Stomach (tissue), 9 donors: ENCODE measurements around the gene NADK. TPM values are rescaled to one million over a fixed set of nuclear protein-coding genes. Genes with fewer than 3 reads are reported as not detected.

Source experiments
- DNase-seq, 2 donors: peaks; one replicate each; pipeline versions ENCODE4 v3.0.0 to v3.0.0-alpha.2; 2013 to 2019
- H3K27ac ChIP-seq, 5 donors: fragments of 200-600 bp in 4 of 5; sonication (generic) in 4 of 5; one replicate each; pipeline ENCODE4 v1.5.1; 2013 to 2019; ENCODE audit warnings: mild to moderate bottlenecking in 1 of 5, moderate library complexity in 1 of 5
- H3K27me3 ChIP-seq, 3 donors: fragments of 200-600 bp; sonication (generic); one replicate each; pipeline ENCODE4 v1.5.1; 2017 to 2019; ENCODE audit warnings: mixed run types in 1 of 3
- H3K36me3 ChIP-seq, 4 donors: fragments of 200-600 bp; sonication (generic); 1 replicate in 3 of 4; 2 replicates in 1 of 4; pipeline ENCODE4 v1.5.1; 2016 to 2019
- H3K4me1 ChIP-seq, 4 donors: fragments of 200-600 bp; sonication (generic); one replicate each; pipeline ENCODE4 v1.5.1; 2016 to 2019
- H3K4me3 ChIP-seq, 4 donors: fragments of 200-600 bp; sonication (generic) in 3 of 4; one replicate each; pipeline ENCODE4 v1.5.1; 2016 to 2019; ENCODE audit warnings: mild to moderate bottlenecking in 1 of 4
- H3K9me3 ChIP-seq, 4 donors: fragments of 200-600 bp; sonication (generic); one replicate each; pipeline ENCODE4 v1.5.1; 2016 to 2019
- CTCF ChIP-seq, 7 experiments: fragments of 450-650 bp in 4 of 7; fragments of 200-600 bp in 3 of 7; sonication (generic) in 3 of 7; IDR thresholded peaks; one replicate each; pipeline ENCODE4 v1.5.1; 2016 to 2019; ENCODE audit warnings: antibody characterized with exemption in 7 of 7, control low read depth in 2 of 7, mild to moderate bottlenecking in 1 of 7
- EP300 ChIP-seq: sonication (generic); formaldehyde crosslinking; IDR thresholded peaks from one replicate; pipeline ENCODE4 v1.6.1; 2017; ENCODE audit warnings: antibody characterized with exemption
- POLR2A ChIP-seq, 4 donors: fragments of 450-650 bp; IDR thresholded peaks; one replicate each; pipeline ENCODE4 v1.6.1; 2016; ENCODE audit warnings: antibody characterized with exemption in 4 of 4, control low read depth in 2 of 4, mild to moderate bottlenecking in 1 of 4, moderate library complexity in 1 of 4
- POLR2AphosphoS5 ChIP-seq, 3 donors: sonication (generic); formaldehyde crosslinking; IDR thresholded peaks; one replicate each; pipeline ENCODE4 v1.6.1; 2016; ENCODE audit warnings: antibody characterized with exemption in 3 of 3
- WGBS, 5 donors: extraction: QIAGEN DNeasy Blood & Tissue Kit in 3 of 5; methylation state at CpG; one replicate each; pipeline versions ENCODE4 v1.1.5 to v1.1.7; 2013 to 2018; 5-methylcytosine and 5-hydroxymethylcytosine counted together
- intact Hi-C: fragments of 100-400 bp; cut with DNase I; formaldehyde crosslinking; loops from one replicate; pipeline ENCODE4 v1.15.1; 2023; ENCODE audit warnings: low total_unique reads
- polyA plus RNA-seq, 3 donors: library from polyadenylated mRNA; stranded (reverse); fragments of 200-250 nt; gene quantifications; one replicate each; pipeline ENCODE4 v1.2.3, GENCODE V29; 2013
- total RNA-seq, 5 donors: library from RNA; depleted of rRNA; stranded (reverse); fragments of >200 nt; gene quantifications; one replicate each; pipeline versions ENCODE4 v1.1.0 to v1.2.3, GENCODE V29; 2014 to 2016
- donor health status: healthy with polysubstance abuse.
- donor health status: Bipolar disorder and iron deficiency.
- donor health status: healthy.

The NADK gene
- total and polyA plus RNA-seq, 8 donors = 38.6 to 202 (median 71.4) TPM

GRCh38 chr1:1781526-1781903, 3.2 kb upstream of the NADK start:
- peaks cover 62 to 70% (median 68%) of the 10 kb centered on the region in 4 donors for H3K4me1 ChIP-seq
- WGBS, 5 donors = 71 to 87% (median 81%) methylated on average over 7 of the region's 7 CpGs
- no peaks in the 10 kb centered on the region for H3K9me3 ChIP-seq
- H3K36me3 ChIP-seq = peaks cover 19 to 23% (median 21%) of the 10 kb centered on the region in 4 donors
- peak in 1 of 2 donors; percentile 31 for DNase-seq
- TF ChIP-seq POLR2AphosphoS5 (IDR thresholded peaks at IDR 0.05) (no peak), CTCF (IDR thresholded peaks at IDR 0.05) (no peak), POLR2A (IDR thresholded peaks at IDR 0.05) (no peak), EP300 (no peak)
- intact Hi-C loops = no loop called here
- H3K4me3 ChIP-seq = no peak overlapping the region
- no peaks in the 10 kb centered on the region for H3K27me3 ChIP-seq
- H3K27ac ChIP-seq = peak overlapping the region; percentile 91 to 97 (median 96)

DNA sequence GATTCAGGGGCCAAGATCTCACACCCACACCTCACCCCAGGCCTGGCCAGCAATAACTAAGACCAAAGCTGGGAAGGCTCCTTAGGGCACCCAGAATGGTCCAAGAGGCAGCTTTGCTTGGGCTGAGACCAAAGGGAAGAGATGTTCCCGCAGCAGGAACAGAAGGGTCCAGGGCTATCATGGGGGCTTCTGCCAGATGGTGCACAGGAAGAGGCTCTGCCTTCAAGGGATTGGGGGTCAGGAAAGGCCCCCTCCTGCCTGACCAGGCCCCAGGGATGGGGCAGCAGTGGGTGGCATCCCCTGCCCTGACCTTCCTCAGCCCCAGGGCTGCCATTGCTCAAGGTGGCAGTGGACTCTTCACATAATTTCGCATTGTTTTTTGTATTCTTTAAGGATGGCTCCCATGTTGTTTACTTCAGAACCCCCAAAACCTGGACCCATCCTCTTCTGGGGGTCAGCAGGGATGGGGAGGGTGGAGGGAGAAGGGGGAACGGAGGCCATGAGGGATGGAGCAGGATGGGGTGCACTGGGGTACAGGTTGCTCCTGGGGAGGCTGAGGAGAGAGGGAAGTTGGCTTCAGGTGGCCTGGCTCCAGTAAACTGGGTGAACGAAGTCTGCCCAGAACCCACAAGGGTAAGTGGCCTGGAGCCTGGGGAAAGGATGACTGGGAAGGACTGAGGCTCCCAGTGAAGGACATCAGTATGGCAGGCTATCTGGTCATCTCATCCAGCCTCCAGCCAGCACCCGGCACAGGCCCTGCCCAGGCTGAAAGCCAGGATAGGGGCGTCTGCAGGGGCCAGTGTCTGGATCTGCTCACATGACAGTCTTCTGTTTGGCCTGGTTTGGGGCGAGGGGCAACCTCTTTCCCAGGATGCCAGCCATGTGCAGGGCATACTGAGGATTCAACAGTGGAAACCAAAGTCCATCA, 2.6 kb upstream of the NADK start:
- TF ChIP-seq POLR2A (IDR thresholded peaks at IDR 0.05) (no peak), CTCF (IDR thresholded peaks at IDR 0.05) (no peak), POLR2AphosphoS5 (IDR thresholded peaks at IDR 0.05) (no peak), EP300 (no peak)
- Histone ChIP-seq H3K4me1 (peaks cover 69 to 77% (median 75%) of the 10 kb centered on the region in 4 donors), H3K4me3 (no peak overlapping the region), H3K36me3 (peaks cover 12 to 16% (median 15%) of the 10 kb centered on the region in 4 donors), H3K27ac (peak overlapping the region; percentile 91 to 97 (median 96)), H3K9me3 (no peaks in the 10 kb centered on the region), H3K27me3 (no peaks in the 10 kb centered on the region)
- intact Hi-C loops = no loop called here
- no peak for DNase-seq
- WGBS, 5 donors = 73 to 81% (median 81%) methylated on average over 7 of the region's 7 CpGs

GRCh38 chr1:1779691-1780597, 1.7 kb upstream of the NADK start:
- WGBS, 5 donors = 22 to 41% (median 34%) methylated on average over 16 to 19 of the region's 19 CpGs
- H3K9me3 ChIP-seq = no peaks in the 10 kb centered on the region
- peaks cover 3 to 7% (median 6%) of the 10 kb centered on the region in 4 donors for H3K36me3 ChIP-seq
- H3K4me1 ChIP-seq = peaks cover 77 to 85% (median 84%) of the 10 kb centered on the region in 4 donors
- H3K4me3 ChIP-seq = peak overlapping the region in 3 of 4 donors; percentile 88 to 93 (median 91)
- H3K27ac ChIP-seq = peak overlapping the region; percentile 91 to 97 (median 96)
- intact Hi-C loops = no loop called here
- TF ChIP-seq CTCF (IDR thresholded peaks at IDR 0.05) (no peak), POLR2AphosphoS5 (IDR thresholded peaks at IDR 0.05) (peak in 2 of 3 donors; percentile 54 to 64), EP300 (no peak), POLR2A (IDR thresholded peaks at IDR 0.05) (no peak)
- H3K27me3 ChIP-seq = no peaks in the 10 kb centered on the region
- DNase-seq = peak; percentile 75 to 77

GRCh38 chr1:1779320-1779675, 1.0 kb upstream of the NADK start:
- no peaks in the 10 kb centered on the region for H3K27me3 ChIP-seq
- WGBS, 5 donors = 37 to 59% (median 51%) methylated on average over 10 to 11 of the region's 11 CpGs

More at GRCh38 chr1:1779320-1779675, 1.0 kb upstream of the NADK start:
- H3K27ac ChIP-seq = peak overlapping the region; percentile 91 to 97 (median 96)
- peaks cover 0 to 6% (median 0%) of the 10 kb centered on the region in 4 donors for H3K36me3 ChIP-seq
- no peak for DNase-seq
- H3K4me1 ChIP-seq = peaks cover 77 to 92% (median 90%) of the 10 kb centered on the region in 4 donors
- intact Hi-C loops = no loop called here
- TF ChIP-seq POLR2A (IDR thresholded peaks at IDR 0.05) (no peak), EP300 (no peak), CTCF (IDR thresholded peaks at IDR 0.05) (no peak)
- peak overlapping the region; percentile 88 to 97 (median 92) for H3K4me3 ChIP-seq
- H3K9me3 ChIP-seq = no peaks in the 10 kb centered on the region
